ENCODE results near the gene BCKDK.

Gene BCKDK

DNA sequence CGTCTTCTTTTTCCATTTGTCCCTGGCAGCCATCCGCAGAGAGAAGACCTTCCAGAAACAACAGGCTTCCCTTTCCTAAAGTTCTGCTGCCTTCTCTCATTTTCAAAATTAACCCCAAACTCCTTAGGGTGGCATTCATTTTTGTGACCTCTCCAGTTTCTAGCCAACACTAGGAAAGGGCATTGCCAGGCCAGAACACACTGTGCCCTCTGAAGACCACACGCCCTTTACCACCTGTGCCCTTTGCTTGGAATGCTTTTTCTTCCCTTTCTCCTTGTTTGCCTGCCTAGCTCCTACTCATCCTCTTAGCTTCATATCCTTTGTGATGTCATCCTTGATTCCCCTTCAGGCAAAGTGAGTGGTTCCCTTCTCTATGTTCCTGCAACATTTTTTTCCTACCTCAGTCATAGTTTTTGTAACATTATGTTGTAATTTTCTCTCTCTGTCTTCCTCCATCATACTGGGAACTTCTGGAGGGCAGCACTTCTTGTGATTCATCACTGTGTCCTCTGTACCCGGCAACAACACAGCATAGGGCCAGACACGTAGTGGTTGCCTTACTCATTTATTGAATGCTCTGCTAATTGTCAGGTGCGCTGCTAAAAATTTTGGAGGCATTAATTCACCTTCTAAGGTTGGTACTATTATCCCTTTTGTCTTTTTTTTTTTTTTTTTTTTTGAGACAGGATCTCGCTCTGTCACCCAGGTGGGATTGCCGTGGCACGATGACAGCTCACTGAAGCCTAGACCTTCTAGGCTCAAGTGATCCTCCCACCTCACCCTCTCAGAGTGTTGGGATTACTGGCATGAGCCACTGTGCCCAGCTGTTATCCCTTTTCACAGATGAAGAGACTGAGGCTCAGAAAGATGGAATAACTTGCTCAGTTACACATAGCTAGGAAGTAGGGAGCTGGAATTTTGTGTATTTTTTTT, 10.3 kb downstream of the BCKDK start:
- ChIA-PET CTCF (interaction anchor here (0.5 to 2.9 kb wide), 6 partner anchors 24 to 217 kb away, joined by 3 to 24 read pairs (median 3); partner anchors contain the start of gene HSD3B7), POLR2A (interaction anchor here (0.8 to 2.1 kb wide), 29 partner anchors 7 to 756 kb away, joined by 3 to 104 read pairs (median 5); partner anchors contain the start of genes FUS, ORAI3, PRSS8 and STX4)
- Histone ChIP-seq H3K9me3 (ENCODE audit: control insufficient read depth, insufficient read depth, low read depth, low read length) (no peaks in the 10 kb centered on the region), H3K4me1 (ENCODE audit: control insufficient read depth, insufficient read depth, low read length) (peaks cover 4% of the 10 kb centered on the region; the same call in 1 of the 2 replicates), H3K4me3 (ENCODE audit: low read depth, low read length) (peak overlapping the region; percentile 75), H3K36me3 (ENCODE audit: control insufficient read depth in 2 of 2, insufficient read depth in 1 of 2, low read length in 2 of 2) (peaks cover 31 to 42% of the 10 kb centered on the region in 2 experiments), H3K27ac (ENCODE audit: extremely low read depth, low read depth, low read length) (peak overlapping the region; percentile 57)
- TF ChIP-seq PRDM1 (tag by site-specific recombination; IDR thresholded peaks at IDR 0.05) = peak; percentile 38
- TF ChIP-seq ZNF155 (tag by site-specific recombination; IDR thresholded peaks at IDR 0.05) = no peak
- TF ChIP-seq REPIN1 (tag by site-specific recombination; IDR thresholded peaks at IDR 0.05; ENCODE audit: low read depth) = no peak
- no peak for TF ChIP-seq ZSCAN23 (tag by site-specific recombination; IDR thresholded peaks at IDR 0.05)

DNA sequence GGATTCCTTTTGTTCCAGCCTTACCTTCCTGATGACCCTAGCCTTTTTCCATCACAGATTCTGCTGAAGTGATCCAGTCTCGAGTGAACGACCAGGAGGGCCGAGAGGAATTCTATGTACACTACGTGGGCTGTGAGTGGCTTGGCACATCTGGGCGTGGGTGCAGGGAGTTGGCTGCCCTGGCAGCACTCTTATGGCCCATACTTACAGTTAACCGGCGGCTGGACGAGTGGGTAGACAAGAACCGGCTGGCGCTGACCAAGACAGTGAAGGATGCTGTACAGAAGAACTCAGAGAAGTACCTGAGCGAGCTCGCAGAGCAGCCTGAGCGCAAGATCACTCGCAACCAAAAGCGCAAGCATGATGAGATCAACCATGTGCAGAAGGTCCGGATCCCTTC, 11.9 kb downstream of the BCKDK start:
- CTCF ChIA-PET = interaction anchor here (0.6 to 1.4 kb wide), 2 partner anchors 22 to 27 kb away, joined by 3 to 5 read pairs; no protein-coding TSS in a partner anchor
- Histone ChIP-seq H3K4me1 (ENCODE audit: control insufficient read depth, insufficient read depth, low read length) (peaks cover 4% of the 10 kb centered on the region; the same call in 1 of the 2 replicates), H3K9me3 (ENCODE audit: control insufficient read depth, insufficient read depth, low read depth, low read length) (no peaks in the 10 kb centered on the region), H3K36me3 (ENCODE audit: control insufficient read depth in 2 of 2, insufficient read depth in 1 of 2, low read length in 2 of 2) (peaks cover 31 to 48% of the 10 kb centered on the region in 2 experiments), H3K27ac (ENCODE audit: extremely low read depth, low read depth, low read length) (no peak overlapping the region), H3K4me3 (ENCODE audit: low read depth, low read length) (no peak overlapping the region)
- POLR2A ChIA-PET = interaction anchor here (0.7 kb wide), 1 partner anchor 61 kb away, joined by 4 read pairs; no protein-coding TSS in a partner anchor
- TF ChIP-seq, protein P1, sequence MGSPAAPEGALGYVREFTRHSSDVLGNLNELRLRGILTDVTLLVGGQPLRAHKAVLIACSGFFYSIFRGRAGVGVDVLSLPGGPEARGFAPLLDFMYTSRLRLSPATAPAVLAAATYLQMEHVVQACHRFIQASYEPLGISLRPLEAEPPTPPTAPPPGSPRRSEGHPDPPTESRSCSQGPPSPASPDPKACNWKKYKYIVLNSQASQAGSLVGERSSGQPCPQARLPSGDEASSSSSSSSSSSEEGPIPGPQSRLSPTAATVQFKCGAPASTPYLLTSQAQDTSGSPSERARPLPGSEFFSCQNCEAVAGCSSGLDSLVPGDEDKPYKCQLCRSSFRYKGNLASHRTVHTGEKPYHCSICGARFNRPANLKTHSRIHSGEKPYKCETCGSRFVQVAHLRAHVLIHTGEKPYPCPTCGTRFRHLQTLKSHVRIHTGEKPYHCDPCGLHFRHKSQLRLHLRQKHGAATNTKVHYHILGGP (tag by site-specific recombination; IDR thresholded peaks at IDR 0.05) = no peak
- TF ChIP-seq ZNF518A (tag by site-specific recombination; conservative IDR thresholded peaks at IDR 0.05; ENCODE audit: low read depth) = no peak
- TF ChIP-seq ZNF202 (tag by site-specific recombination; IDR thresholded peaks at IDR 0.05; ENCODE audit: borderline replicate concordance) = no peak
- TF ChIP-seq ZNF654 (tag by site-specific recombination; IDR thresholded peaks at IDR 0.05; ENCODE audit: low read depth) = no peak
- no peak for TF ChIP-seq ZNF292 (tag by site-specific recombination; IDR thresholded peaks at IDR 0.05; ENCODE audit: borderline replicate concordance, low read depth)
- no peak for TF ChIP-seq TSHZ1 (tag by site-specific recombination; IDR thresholded peaks at IDR 0.05; ENCODE audit: borderline replicate concordance)
- no peak for TF ChIP-seq ZSCAN4 (tag by site-specific recombination; IDR thresholded peaks at IDR 0.05)
- TF ChIP-seq, protein P2, sequence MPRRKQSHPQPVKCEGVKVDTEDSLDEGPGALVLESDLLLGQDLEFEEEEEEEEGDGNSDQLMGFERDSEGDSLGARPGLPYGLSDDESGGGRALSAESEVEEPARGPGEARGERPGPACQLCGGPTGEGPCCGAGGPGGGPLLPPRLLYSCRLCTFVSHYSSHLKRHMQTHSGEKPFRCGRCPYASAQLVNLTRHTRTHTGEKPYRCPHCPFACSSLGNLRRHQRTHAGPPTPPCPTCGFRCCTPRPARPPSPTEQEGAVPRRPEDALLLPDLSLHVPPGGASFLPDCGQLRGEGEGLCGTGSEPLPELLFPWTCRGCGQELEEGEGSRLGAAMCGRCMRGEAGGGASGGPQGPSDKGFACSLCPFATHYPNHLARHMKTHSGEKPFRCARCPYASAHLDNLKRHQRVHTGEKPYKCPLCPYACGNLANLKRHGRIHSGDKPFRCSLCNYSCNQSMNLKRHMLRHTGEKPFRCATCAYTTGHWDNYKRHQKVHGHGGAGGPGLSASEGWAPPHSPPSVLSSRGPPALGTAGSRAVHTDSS (tag by site-specific recombination; IDR thresholded peaks at IDR 0.05) = no peak
- TF ChIP-seq OSR2 (tag by site-specific recombination; IDR thresholded peaks at IDR 0.05) = no peak
- TF ChIP-seq ZNF514 (tag by site-specific recombination; IDR thresholded peaks at IDR 0.05) = no peak
- TF ChIP-seq CTCF (tag by site-specific recombination; IDR thresholded peaks at IDR 0.05) = no peak
- TF ChIP-seq ZNF211 (tag by site-specific recombination; IDR thresholded peaks at IDR 0.05; ENCODE audit: low read depth) = no peak

Measured in HEK293 (cell line).